Fibroblast of lung (primary cell): ENCODE results near the gene NFATC2.

Experiments
- EZH2 ChIP-seq: IDR thresholded peaks from 2 replicates; pipeline ENCODE4 v1.5.1; 2012; ENCODE audit warnings: low read length, control low read depth, mild to moderate bottlenecking; ENCODE audit errors: missing control alignments
- TF ChIP-seq, protein P1 (sequence below), 2 donors: IDR thresholded peaks in 1 of 2; conservative IDR thresholded peaks in 1 of 2; 1 replicate in 1 of 2; 2 replicates in 1 of 2; pipeline ENCODE4 v1.5.1; 2011 to 2012; ENCODE audit warnings: low read length in 2 of 2, control low read depth in 1 of 2, inconsistent platforms in 1 of 2, low read depth in 1 of 2, mild to moderate bottlenecking in 1 of 2

DNA sequence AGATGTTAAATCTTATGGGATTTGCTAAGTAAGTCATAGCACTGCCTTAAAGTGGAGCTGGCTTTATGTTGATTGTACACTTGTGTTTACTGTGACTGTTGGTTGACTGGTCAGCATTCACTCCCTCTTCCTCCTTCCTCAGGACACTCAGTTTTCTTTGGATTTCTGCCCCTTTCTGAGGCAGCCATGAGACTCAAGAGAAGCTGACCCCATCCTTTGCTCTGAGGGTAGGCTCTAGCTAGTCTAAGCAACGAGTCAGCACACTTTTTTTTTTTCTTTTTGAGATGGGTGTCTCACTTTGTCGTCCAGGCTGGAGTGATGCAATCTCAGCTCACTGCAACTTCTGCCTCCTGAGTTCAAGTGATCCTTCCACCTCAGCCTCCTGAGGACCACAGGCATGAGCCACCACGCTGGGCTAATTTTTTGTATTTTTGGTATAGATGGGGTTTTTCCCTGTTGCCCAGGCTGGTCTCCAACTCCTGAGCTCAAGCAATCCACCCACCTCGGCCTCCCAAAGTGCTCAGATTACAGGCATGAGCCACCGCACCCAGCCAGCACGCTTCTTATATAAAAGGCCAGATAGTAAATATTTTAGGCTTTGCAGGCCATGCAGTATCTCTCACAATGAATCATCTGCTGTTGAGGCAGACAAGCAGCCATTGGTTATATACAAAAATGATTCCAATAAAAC, 191.4 kb downstream of the NFATC2 start:
- TF ChIP-seq, protein P1, sequence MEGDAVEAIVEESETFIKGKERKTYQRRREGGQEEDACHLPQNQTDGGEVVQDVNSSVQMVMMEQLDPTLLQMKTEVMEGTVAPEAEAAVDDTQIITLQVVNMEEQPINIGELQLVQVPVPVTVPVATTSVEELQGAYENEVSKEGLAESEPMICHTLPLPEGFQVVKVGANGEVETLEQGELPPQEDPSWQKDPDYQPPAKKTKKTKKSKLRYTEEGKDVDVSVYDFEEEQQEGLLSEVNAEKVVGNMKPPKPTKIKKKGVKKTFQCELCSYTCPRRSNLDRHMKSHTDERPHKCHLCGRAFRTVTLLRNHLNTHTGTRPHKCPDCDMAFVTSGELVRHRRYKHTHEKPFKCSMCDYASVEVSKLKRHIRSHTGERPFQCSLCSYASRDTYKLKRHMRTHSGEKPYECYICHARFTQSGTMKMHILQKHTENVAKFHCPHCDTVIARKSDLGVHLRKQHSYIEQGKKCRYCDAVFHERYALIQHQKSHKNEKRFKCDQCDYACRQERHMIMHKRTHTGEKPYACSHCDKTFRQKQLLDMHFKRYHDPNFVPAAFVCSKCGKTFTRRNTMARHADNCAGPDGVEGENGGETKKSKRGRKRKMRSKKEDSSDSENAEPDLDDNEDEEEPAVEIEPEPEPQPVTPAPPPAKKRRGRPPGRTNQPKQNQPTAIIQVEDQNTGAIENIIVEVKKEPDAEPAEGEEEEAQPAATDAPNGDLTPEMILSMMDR (conservative IDR thresholded peaks at IDR 0.05 in 1 of 2, IDR thresholded peaks at IDR 0.05 in 1 of 2; ENCODE audit: low read depth in 1 of 2, low read length in 2 of 2), result no peak
- TF ChIP-seq EZH2, result no peak
